Measurements from ENCODE around the gene PCDHGC3.

The PCDHGC3 gene

DNA sequence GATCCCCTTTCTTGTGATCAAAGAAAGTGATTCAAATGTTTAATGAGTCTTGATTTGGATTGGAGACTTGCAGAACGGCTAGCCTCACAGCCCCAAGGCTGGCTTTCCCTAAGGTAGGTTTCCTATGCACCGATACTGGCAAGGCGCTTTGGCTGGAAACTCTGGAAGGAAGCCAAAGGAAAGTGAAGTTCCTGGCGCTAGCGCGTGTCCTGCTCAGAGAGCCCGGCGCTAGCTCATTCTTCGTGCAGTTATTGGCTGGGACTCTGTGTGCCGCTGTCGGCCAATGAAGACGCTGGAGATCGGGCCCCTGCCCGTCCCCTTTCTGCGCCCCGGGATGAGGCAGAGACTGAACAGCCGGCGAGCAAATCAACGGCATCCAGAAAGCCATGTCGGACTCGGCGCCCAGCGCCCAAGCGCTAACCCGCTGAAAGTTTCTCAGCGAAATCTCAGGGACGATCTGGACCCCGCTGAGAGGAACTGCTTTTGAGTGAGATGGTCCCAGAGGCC, at the start of gene PCDHGC3 (continued):
- TF ChIP-seq, protein P1, sequence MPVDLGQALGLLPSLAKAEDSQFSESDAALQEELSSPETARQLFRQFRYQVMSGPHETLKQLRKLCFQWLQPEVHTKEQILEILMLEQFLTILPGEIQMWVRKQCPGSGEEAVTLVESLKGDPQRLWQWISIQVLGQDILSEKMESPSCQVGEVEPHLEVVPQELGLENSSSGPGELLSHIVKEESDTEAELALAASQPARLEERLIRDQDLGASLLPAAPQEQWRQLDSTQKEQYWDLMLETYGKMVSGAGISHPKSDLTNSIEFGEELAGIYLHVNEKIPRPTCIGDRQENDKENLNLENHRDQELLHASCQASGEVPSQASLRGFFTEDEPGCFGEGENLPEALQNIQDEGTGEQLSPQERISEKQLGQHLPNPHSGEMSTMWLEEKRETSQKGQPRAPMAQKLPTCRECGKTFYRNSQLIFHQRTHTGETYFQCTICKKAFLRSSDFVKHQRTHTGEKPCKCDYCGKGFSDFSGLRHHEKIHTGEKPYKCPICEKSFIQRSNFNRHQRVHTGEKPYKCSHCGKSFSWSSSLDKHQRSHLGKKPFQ (tag by site-specific recombination; IDR thresholded peaks at IDR 0.05): no peak
- no peak for TF ChIP-seq GLI2 (tag by site-specific recombination; IDR thresholded peaks at IDR 0.05; ENCODE audit: borderline replicate concordance, low read depth)
- peak; percentile 57; the same call in 1 of the 2 replicates for TF ChIP-seq PRDM1 (tag by site-specific recombination; IDR thresholded peaks at IDR 0.05)
- TF ChIP-seq ZNF777 (tag by site-specific recombination; IDR thresholded peaks at IDR 0.05; ENCODE audit: borderline replicate concordance): no peak
- 0 out of 2 replicates have a peak, but pooled peaks have one; percentile 28 for TF ChIP-seq ZFP37 (tag by site-specific recombination; IDR thresholded peaks at IDR 0.05)
- no peak for TF ChIP-seq BCL6B (tag by site-specific recombination; IDR thresholded peaks at IDR 0.05)
- no peak for TF ChIP-seq ZNF211 (tag by site-specific recombination; IDR thresholded peaks at IDR 0.05; ENCODE audit: low read depth)
- TF ChIP-seq ZXDB (tag by site-specific recombination; IDR thresholded peaks at IDR 0.05): peak; percentile 94
- no peak for TF ChIP-seq ZNF311 (tag by site-specific recombination; IDR thresholded peaks at IDR 0.05; ENCODE audit: borderline replicate concordance)
- no peak; the same call in 1 of the 2 replicates for TF ChIP-seq ZNF24 (tag by site-specific recombination; IDR thresholded peaks at IDR 0.05)
- peak; percentile 87 for TF ChIP-seq TRIM28 (IDR thresholded peaks at IDR 0.05; ENCODE audit: borderline replicate concordance, low read length)
- TF ChIP-seq ZNF426 (tag by site-specific recombination; IDR thresholded peaks at IDR 0.05): no peak

DNA sequence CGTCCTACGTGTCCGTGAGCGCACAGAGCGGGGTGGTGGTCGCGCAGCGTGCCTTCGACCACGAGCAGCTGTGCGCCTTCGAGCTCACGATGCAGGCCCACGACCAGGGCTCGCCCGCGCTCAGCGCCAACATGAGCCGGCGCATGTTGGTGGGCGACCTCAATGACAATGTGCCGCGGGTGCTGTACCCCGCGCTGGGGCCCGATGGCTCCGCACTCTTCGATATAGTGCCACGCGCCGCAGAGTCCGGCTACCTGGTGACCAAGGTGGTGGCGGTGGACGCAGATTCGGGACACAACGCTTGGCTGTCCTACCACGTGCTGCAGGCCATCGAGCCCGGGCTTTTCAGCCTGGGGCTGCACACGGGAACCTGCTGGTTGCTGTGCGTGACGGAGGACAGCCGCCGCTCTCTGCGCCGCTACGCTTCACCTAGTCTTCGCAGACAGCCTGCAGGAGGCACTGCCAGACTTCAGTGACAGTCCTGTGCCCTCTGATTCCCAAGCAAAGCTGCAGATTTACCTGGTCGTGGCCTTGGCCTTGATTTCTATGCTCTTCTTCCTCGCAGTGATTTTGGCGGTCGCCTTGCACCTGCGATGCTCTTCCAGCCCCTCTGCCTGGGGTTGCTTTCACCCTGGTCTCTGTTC, 47.9 kb upstream of the PCDHGC3 start:
- TF ChIP-seq, protein P2, sequence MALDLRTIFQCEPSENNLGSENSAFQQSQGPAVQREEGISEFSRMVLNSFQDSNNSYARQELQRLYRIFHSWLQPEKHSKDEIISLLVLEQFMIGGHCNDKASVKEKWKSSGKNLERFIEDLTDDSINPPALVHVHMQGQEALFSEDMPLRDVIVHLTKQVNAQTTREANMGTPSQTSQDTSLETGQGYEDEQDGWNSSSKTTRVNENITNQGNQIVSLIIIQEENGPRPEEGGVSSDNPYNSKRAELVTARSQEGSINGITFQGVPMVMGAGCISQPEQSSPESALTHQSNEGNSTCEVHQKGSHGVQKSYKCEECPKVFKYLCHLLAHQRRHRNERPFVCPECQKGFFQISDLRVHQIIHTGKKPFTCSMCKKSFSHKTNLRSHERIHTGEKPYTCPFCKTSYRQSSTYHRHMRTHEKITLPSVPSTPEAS (tag by site-specific recombination; IDR thresholded peaks at IDR 0.05): no peak
- TF ChIP-seq RBAK (tag by site-specific recombination; IDR thresholded peaks at IDR 0.05): no peak
- TF ChIP-seq ZNF571 (tag by site-specific recombination; IDR thresholded peaks at IDR 0.05): no peak
- no peak for TF ChIP-seq ZNF501 (tag by site-specific recombination; IDR thresholded peaks at IDR 0.05)
- TF ChIP-seq ZNF530 (tag by site-specific recombination; IDR thresholded peaks at IDR 0.05; ENCODE audit: low read depth): no peak
- no peak for TF ChIP-seq TSHZ1 (tag by site-specific recombination; IDR thresholded peaks at IDR 0.05; ENCODE audit: borderline replicate concordance)
- no peak for TF ChIP-seq ZFP37 (tag by site-specific recombination; IDR thresholded peaks at IDR 0.05)
- TF ChIP-seq ZNF664 (tag by site-specific recombination; IDR thresholded peaks at IDR 0.05): no peak
- TF ChIP-seq ZSCAN30 (tag by site-specific recombination; IDR thresholded peaks at IDR 0.05): no peak
- no peak for TF ChIP-seq ZNF76 (tag by site-specific recombination; IDR thresholded peaks at IDR 0.05; ENCODE audit: borderline replicate concordance, low read depth)
- TF ChIP-seq ZBTB1 (tag by site-specific recombination; IDR thresholded peaks at IDR 0.05): no peak
- no peak for TF ChIP-seq ZNF292 (tag by site-specific recombination; IDR thresholded peaks at IDR 0.05; ENCODE audit: borderline replicate concordance, low read depth)
- no peak for TF ChIP-seq ZNF423 (tag by site-specific recombination; IDR thresholded peaks at IDR 0.05)
- TF ChIP-seq KLF8 (tag by site-specific recombination; IDR thresholded peaks at IDR 0.05): no peak
- TF ChIP-seq ZNF416 (tag by site-specific recombination; IDR thresholded peaks at IDR 0.05): no peak
- no peak for TF ChIP-seq ZNF514 (tag by site-specific recombination; IDR thresholded peaks at IDR 0.05)
- TF ChIP-seq ZEB2 (tag by site-specific recombination; IDR thresholded peaks at IDR 0.05): no peak
- no peak for TF ChIP-seq ZNF2 (tag by site-specific recombination; IDR thresholded peaks at IDR 0.05)
- TF ChIP-seq BCL11A (tag by site-specific recombination; IDR thresholded peaks at IDR 0.05; ENCODE audit: low read depth): no peak
- Histone ChIP-seq H3K4me1 (ENCODE audit: control insufficient read depth, insufficient read depth, low read length) (no peaks in the 10 kb centered on the region), H3K36me3 (ENCODE audit: control insufficient read depth in 2 of 2, insufficient read depth in 1 of 2, low read length in 2 of 2) (no peaks in the 10 kb centered on the region), H3K27ac (ENCODE audit: extremely low read depth, low read depth, low read length) (no peak overlapping the region), H3K9me3 (ENCODE audit: control insufficient read depth, insufficient read depth, low read depth, low read length) (no peaks in the 10 kb centered on the region), H3K4me3 (ENCODE audit: low read depth, low read length) (no peak overlapping the region)
- ChIA-PET POLR2A (no interaction called here), CTCF (interaction anchor here (1.1 to 5.4 kb wide), 5 partner anchors 31 to 132 kb away, joined by 3 to 38 read pairs (median 4); partner anchors contain the start of gene PCDHGB5)

Measured in HEK293 (cell line).